HG02840 (cell line): ENCODE measurements around the gene IL20RA.

Experiments
- ATAC-seq: cut with Tn5 transposase; IDR thresholded peaks from one replicate; pipeline ENCODE4 v1.9.1; 2021; ENCODE audit warnings: mild to moderate bottlenecking, moderate library complexity, moderate number of reproducible peaks; ENCODE audit not compliant: unreplicated experiment, low FRiP score

IL20RA gene

GRCh38 chr6:137046871-137047412, 2.2 kb upstream of the IL20RA start:
- ATAC-seq, result no peak

DNA sequence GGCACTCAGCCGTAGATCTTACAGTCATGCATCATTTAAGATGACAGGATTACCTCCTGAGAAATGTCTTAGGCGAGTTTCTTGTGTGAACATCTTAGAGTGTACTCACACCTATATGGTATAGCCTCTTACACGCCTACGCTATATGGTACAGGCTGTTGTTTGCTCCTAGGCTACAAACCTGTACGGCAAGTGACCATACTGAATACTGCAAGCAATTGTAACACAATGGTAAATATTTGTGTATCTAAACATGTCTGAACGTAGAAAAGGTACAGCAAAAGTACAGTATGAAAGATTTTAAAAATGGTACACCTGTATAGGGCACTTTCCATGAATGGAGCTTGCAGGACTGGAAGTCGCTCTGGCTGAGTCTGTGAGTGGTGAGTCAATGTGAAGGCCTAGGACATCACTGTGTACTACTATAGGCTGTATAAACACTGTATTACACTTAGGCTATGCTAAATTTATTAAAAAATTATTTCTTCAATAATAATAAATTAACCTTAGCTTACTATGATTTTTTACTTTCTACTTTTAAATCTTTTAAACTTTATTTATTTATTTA, 541 bp upstream of the IL20RA start:
- ATAC-seq, result no peak

DNA sequence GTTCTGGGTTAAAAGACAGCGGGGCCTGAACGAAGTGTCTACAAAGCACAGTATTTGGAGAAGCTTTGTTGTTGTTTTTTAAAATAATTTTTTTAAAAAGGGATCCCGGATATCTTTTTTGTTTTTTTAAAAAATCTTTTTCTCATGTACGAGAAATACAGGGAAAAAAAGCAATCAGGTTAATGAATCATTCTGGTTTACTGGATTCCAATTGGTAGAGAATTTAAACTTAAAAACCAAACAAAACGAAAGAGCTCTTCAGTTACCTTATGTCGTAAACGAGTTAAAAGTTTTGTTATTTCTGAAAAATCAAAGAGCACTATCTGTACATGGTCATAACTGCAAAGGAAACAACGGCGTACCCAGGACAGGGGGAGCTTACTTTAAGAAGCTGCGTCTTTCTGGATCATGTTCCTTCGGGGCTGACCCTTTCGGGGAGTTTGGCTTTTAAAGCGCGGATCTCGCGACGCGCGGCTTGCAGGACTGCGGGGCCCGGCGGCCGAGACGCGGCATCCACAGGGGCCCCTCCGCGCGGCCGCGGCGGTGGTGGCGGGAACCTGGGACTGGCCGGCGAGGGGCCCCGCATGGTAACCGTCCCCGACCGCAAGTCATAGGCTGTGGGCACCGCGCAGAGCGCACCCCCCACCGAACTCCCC, 927 bp downstream of the IL20RA start:
- ATAC-seq, result no peak

DNA sequence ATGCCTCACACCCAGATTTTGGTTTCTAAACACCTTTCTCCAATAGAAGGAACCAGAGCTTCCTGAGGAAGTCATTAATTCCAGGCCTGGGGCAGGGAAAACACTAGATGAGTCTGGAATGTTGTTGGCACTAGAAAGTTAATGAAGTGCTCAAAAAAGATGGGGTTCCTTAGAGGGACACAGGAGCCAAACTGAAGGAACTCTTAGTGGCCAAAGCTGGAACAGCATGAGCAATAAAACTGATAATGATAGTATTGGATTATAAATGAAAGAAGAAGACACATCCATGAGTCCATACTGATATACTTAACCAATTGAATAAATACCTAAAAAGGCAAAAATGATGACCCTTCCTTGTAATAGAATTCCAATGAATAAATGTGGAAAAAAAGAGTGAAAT, 4.4 kb downstream of the IL20RA start:
- ATAC-seq, result no peak

DNA sequence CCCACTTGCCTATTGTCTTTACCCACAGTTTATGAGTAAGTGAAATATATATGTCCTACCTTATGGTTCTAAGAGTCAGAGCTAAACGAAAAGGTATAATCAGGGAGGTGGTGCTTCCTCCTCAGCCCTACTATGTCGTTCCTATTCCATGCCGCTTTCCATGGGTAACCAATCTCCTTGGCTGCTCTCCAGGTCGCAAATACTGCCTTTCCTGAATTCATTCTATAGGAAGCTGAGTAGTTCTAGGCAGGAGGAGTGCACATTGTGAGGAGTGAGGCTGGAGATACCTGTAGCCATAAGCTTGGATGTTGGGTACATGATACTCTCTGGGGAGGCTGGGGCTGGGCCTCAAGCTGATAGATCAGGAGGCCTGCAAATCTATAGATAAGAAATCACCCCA, 5.8 kb downstream of the IL20RA start:
- no peak for ATAC-seq

- no peak for ATAC-seq
Measured at GRCh38 chr6:137036566-137037300, 8.0 kb downstream of the IL20RA start.

DNA sequence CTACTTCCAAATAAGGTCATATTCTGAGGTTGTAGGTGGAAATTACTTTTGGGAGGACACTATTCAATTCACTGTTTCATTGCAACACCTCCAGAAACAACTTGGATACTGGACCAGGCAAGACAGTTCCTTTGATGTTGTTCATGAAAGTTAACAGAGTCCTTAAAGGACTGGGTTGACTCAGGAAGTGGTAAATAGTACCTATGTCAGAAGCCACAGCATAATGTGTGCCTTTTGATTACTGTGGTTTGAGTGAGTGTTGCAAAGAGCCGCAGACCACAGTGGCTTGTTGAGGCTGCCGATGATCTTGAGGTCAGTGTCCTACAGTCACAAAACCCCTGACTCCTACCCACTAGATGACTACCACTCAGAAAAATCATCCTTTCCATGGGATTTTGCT, 10.9 kb downstream of the IL20RA start:
- ATAC-seq, result peak; percentile 79

- no peak for ATAC-seq
Measured at GRCh38 chr6:137031122-137031521, 13.6 kb downstream of the IL20RA start.

GRCh38 chr6:137028912-137029311, 15.9 kb downstream of the IL20RA start:
- no peak for ATAC-seq

- ATAC-seq, result no peak
Measured at GRCh38 chr6:137025786-137026730, 18.7 kb downstream of the IL20RA start.

GRCh38 chr6:137024237-137024990, 20.4 kb downstream of the IL20RA start:
- no peak for ATAC-seq

- ATAC-seq, result no peak
Measured at GRCh38 chr6:137020776-137021175, 24.0 kb downstream of the IL20RA start.

- no peak for ATAC-seq
Measured at GRCh38 chr6:137019476-137020272, 25.1 kb downstream of the IL20RA start.

- ATAC-seq, result no peak
Measured at GRCh38 chr6:137017081-137017480, 27.7 kb downstream of the IL20RA start.

- no peak for ATAC-seq
Measured at GRCh38 chr6:137016356-137016755, 28.4 kb downstream of the IL20RA start.

GRCh38 chr6:137015943-137016342, 28.8 kb downstream of the IL20RA start:
- no peak for ATAC-seq

DNA sequence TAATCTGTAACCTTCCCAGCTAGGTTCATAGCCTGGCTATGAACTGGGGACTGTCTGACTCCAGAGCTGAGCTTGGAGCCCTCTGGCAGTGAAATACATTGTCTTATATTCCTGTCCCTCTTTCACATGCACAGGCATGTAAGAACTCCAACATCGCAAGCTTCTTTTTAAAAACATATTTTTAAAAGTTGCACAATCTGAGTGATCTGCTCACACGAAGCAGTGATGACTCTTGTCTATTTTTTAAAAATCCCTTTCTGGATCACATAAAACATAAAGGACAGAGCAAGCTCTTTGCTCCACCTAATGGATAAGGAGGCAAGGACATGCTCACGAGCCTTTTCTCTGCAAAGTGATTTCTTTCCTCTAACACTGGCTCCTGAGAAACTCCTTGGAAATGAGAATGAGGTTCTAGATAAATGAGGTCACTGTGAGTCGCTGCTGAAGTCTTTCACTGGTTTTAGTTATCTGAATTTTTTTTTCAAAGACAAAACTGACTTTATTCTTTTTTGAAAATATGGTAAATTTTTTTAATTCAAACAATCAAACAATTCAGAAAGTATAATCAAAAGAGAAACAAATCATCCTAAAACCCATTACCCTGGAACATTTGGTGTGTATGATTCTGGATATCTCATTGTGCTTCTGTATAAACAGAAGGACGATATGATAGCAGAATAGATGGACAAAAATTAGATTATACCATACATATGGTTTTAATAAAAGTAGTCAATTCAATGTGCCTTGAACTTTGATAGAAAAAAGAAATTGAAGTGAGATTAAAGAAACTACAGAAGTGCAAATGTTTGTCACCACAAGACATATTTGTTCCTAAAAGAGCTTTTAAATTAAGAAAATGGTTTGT, 30.8 kb downstream of the IL20RA start:
- ATAC-seq, result no peak

DNA sequence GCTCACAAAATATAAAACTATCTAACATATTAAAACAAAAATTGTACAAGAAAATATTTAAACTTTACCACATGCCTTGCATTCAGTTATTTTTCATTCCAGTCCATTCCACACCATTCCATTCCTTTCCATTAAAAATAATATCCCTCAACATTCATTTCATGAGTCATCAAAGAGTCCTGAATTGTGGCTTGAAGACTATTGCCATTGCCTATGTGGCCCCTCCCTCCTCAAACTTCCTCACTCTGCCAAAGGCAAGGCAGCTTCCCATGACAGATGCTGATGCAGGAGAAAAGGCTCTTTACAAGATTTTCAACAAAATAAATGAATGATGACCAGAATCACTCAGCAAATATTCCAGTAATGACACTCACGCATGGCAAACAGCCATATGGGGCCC, 31.7 kb downstream of the IL20RA start:
- no peak for ATAC-seq
